UCSD-AML1 (cell line): ENCODE measurements around the gene GNAS.
A peak's percentile ranks its signal among the peaks of the same experiment; 100 is the strongest.

Source experiments
- DNase-seq: peaks from one replicate; lab custom pipeline; 2025; ENCODE audit not compliant: unreplicated experiment; lab: John Stamatoyannopoulos, UW

Gene GNAS

DNA sequence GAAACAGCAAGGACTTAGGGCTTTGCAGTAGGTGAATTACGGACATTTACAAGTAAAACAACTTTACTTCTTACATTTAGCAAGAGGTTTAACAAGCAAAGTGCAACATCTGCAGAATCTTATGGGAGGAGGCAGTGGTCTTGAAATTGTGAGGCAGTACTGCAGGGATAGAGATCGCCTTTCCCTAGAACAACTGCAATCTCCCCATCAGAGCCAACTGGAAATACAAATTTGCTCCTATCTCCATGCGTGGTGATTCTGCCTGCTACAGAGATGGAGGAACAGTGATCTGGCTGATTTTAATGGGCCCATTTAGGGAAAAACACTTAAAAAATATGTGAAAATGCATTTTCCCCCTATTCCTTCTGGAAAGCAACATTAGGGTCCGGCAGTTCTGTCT is 25.9 kb downstream of the GNAS start:
- DNase-seq, result no peak

DNA sequence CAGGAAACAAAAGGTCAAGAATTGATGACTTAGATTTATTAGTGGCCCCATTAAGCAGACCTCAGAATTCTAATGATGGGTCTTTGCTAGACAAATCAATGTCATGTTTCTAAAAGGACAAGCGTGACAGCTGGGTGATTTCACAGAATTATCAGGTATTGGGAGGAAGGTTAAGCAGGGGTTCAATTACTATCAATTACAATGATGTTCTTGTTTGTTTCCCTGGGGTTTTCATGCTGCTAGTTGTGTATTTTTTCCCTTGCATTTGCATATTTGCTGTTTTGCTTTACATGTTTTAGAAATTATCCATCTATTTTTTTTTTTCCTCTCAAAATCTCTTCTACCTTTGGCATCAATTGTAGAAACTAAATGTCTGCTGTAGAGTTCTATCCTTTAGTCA is 27.9 kb downstream of the GNAS start:
- no peak for DNase-seq

- no peak for DNase-seq
These were observed 28.7 kb downstream of the GNAS start for GRCh38 chr20:58880994-58881752.

DNA sequence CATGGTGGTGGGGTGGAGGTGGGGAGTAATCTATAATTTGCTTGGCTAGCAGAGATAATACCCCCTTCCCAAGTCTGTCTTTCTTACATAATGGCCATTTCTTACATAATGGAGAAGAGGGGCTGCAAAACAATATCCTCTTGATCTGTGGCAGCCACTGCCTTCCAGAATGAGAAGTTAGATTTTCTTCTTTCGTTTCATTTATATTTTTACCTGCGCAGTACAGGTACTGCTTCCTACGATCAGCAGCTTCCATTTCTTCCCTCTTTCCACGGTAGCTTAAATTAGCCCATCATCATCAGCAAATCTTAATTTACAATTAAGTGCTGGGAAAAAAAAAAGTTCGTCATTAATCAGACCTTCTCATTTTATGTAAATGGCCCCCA is 30.2 kb downstream of the GNAS start:
- DNase-seq, result no peak

- DNase-seq, result no peak
These were observed 30.8 kb downstream of the GNAS start for GRCh38 chr20:58883241-58883691.

GRCh38 chr20:58884966-58885365 is 32.5 kb downstream of the GNAS start:
- no peak for DNase-seq

DNA sequence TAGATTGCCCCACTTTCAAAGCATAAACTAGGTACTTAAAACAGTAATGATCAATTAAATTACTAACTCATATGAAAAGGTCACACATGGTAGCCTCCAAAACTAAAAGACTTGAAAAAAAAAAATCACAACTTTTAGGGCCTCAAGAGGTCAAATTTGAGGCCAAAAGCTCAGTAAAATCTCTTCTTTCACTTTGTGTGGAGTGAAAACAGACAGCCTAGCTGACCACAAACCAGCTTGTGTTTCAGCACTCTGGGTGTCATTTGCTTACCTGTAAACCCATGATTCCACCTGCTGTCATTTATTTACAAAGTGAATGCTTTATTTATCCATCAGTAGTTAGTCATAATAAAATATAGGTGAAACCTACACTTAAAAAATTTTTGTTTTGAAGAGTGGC is 34.0 kb downstream of the GNAS start:
- DNase-seq, result no peak

DNA sequence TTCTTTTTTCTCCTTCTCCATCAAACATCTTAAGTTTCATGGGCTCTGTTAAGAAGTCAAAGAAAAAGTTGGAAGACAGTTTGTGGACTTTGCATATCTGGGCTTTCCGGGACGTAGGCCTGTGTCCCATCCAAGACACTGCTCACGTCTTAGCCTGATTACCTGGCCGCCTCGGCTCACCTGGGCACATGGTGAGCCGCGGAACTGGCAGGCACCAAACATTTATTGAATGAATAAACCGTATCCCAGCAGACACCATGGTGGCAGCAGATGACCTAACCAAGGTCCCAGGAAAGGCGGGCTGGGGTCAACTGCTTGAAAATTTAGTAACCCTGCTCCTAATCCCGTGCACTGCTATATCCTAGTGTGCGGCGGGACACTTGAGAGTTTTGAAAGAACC is 35.6 kb downstream of the GNAS start:
- no peak for DNase-seq

DNA sequence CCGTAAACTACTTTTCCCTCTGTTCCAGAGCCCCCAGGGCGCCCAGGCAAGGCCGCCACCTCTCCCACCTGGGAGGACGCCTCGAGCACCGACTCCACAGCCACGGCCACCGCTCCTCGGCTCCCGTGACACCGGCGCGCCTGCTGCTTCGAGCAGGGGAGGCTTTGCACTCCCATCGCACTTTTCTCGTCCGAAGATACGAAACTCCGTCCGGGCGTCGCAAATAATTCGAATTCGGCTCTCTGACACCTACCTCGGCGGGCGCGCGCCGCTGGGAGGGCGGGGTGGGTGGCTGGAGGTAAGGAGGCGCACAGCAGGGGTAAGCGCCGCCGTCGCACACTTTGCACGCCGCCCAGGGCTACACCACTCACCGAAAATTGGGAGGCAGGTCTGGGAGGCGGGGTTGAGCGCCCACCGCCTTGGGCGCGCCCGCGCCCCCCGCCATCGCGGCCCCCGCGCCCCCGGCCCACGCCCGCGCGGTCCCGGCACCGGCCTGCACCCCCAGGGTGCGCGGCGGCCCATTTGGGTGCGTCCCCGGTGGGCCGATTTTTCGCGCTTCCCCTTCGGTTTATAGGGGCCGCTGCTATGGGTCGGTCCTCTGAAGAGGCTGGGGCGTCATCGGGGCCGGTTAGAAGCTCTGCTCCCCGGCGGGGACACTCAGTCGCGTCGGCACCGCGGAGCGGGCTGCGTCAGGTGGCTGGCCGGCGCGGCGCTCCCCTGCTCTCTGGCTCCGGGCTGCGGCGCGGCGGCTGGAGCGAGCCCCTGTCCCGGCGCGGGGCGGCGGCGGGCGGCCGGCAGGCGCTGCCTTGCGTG is 36.2 kb downstream of the GNAS start:
- DNase-seq, result peak; percentile 73

DNA sequence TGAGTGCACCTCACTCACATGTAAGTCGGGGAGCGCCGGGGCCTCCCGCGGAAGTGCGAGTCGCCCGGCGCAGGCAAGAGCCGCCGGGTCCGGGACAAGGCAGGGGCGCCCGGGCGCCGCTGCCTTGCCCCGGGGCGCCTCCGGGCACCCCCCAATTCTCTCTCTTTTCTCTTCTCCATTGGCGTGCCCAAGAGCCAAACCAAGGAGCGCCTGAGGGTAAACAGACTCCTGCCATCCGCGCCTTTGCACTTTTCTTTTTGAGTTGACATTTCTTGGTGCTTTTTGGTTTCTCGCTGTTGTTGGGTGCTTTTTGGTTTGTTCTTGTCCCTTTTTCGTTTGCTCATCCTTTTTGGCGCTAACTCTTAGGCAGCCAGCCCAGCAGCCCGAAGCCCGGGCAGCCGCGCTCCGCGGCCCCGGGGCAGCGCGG is 36.8 kb downstream of the GNAS start:
- no peak for DNase-seq

DNA sequence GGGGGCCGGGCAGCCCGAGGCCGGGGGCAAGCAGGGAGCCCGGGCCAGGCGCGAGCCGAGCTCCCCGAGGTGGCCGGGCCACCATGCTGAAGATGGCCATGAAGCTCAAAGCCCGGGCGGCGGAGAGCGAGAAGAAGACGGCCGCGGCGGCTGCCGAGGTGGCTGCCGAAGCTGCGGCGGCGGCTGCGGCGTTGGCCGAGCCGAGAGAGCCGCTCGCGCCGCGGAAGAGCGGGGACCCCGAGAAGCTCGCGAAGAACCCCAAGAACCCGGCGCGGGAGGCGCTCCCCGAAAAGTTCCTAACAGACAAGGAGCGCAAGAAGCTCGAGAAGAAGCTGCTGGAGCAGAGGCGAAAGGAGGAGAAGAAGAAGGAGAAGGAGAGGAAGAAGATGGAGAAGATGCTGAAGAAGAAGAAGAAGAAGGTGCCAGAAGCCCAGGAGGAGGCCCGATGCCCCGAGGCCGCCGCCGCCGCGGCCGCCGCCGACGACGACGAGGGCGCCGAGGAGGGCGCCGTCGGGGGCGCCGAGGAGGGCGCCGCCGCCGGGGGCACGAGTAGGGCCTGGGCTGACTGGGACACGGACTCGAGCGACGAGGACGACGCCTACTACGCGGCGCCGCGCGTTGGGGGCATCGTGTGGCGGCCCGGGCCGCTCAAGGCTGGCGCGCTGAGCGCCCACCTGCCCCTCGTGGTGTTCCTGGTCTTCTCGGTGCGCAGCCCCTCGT is 37.4 kb downstream of the GNAS start:
- DNase-seq, result no peak

- peak; percentile 84 for DNase-seq
These were observed 38.1 kb downstream of the GNAS start for GRCh38 chr20:58890518-58891085.

- DNase-seq, result peak; percentile 84
These were observed 38.7 kb downstream of the GNAS start for GRCh38 chr20:58891086-58891717.

DNA sequence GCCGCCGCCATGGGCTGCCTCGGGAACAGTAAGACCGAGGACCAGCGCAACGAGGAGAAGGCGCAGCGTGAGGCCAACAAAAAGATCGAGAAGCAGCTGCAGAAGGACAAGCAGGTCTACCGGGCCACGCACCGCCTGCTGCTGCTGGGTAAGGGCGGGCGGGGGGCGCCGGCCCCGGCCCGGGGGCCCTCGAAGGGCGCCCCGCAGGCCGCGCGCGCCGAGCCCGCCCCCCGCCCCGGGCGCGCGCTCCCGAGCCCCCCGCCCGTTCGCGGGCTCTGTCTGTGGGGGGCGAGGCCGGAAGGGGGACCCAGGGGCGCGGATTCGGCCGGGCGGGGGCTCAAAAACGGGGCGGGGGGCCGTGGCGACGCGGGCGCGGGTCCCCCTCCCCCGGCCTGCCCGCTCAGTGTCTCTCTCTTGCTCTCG is 39.2 kb downstream of the GNAS start:
- peak; percentile 53 for DNase-seq

GRCh38 chr20:58892141-58892931 is 39.8 kb downstream of the GNAS start:
- DNase-seq, result peak; percentile 70

GRCh38 chr20:58892932-58893224 is 40.4 kb downstream of the GNAS start:
- no peak for DNase-seq

GRCh38 chr20:58893355-58894120 is 41.0 kb downstream of the GNAS start:
- no peak for DNase-seq

DNA sequence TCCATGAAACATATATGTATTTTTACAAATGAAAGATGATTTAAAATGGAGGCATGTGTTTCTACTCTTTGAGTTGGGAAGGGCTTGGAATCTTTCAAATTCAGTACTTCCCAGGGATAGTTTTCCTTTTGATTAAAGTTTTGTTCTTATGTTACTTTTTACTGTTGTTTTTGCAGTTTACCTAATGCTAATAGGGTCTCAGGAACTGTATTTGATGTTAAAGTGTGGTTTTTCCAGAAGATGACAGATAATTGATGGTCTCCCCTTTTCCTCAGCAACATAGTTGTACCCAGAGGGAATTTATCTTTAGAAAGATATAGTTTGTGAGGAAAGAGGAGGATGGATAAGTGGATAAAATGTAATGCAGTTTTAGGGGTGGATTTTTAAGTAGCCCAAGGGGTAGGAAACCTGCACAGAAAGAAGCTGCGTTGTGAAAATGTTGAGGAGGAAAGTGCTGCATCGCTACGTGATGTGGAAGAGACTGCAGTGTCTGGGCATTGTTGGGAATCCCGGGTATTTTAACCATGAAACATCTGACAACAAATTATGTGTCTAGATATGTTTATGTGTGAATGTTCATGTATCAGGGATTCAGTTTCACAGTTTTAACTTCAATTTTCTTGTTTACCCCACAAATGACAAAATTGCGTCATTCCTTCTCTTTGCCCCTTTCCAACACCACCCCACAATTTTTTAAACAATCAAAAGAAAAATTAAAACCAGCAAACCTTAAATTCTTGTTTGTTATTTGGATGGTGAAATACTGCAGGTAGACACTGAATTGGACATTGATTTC is 42.3 kb downstream of the GNAS start:
- no peak for DNase-seq
